Right lobe of liver (tissue), 4 donors: Measurements from ENCODE around the gene HACD1.

ENCODE experiments used
- POLR2A ChIP-seq: fragments of 450-650 bp; IDR thresholded peaks from one replicate; pipeline ENCODE4 v1.6.1; 2017; ENCODE audit warnings: antibody characterized with exemption, mild to moderate bottlenecking
- TF ChIP-seq, protein P1 (sequence below), 4 donors: fragments of 200-600 bp in 3 of 4; fragments of 450-650 bp in 1 of 4; IDR thresholded peaks; one replicate each; pipeline versions ENCODE4 v1.5.1 to v1.8.0; 2016 to 2022; ENCODE audit warnings: antibody characterized with exemption in 4 of 4, mild to moderate bottlenecking in 2 of 4
- donor health status: DM: no; HTN: no; CAD: no.
- donor health status: DM: no; HTN: no; CAD: no.
- donor health status: DM: no; HTN: yes; CAD: no.

DNA sequence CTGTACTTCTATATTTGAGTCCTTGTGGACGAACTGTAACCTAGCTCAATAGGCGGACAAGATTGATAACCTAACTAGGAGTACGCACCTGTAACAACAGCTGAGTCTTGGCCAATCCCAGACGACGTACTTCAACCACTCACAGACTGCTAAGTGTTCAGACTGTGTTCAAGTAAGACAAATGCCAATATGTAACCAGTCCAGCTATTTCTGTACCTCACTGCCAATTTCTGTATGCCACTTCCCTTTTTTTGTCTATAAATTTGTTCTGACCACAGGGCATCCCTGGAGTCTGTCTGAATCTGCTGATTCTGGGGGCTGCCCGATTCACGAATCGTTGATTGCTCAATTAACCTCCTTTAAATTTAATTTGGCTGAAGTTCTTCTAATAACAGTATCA lies 32.2 kb downstream of the HACD1 start:
- TF ChIP-seq, protein P1, sequence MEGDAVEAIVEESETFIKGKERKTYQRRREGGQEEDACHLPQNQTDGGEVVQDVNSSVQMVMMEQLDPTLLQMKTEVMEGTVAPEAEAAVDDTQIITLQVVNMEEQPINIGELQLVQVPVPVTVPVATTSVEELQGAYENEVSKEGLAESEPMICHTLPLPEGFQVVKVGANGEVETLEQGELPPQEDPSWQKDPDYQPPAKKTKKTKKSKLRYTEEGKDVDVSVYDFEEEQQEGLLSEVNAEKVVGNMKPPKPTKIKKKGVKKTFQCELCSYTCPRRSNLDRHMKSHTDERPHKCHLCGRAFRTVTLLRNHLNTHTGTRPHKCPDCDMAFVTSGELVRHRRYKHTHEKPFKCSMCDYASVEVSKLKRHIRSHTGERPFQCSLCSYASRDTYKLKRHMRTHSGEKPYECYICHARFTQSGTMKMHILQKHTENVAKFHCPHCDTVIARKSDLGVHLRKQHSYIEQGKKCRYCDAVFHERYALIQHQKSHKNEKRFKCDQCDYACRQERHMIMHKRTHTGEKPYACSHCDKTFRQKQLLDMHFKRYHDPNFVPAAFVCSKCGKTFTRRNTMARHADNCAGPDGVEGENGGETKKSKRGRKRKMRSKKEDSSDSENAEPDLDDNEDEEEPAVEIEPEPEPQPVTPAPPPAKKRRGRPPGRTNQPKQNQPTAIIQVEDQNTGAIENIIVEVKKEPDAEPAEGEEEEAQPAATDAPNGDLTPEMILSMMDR (IDR thresholded peaks at IDR 0.05), result no peak
- TF ChIP-seq POLR2A, result no peak
